CD4-positive, alpha-beta T cell treated with Interleukin-4 for 4 hours (primary cell): ENCODE measurements around the gene FADS1.

Experiments used
- DNase-seq: peaks from one replicate; pipeline ENCODE4 v3.0.0-alpha.2; 2020

Gene FADS1

GRCh38 chr11:61816736-61817455, at the start of gene FADS1:
TSS of gene FADS1 (minus strand) at chr11:61817003. CDS start at chr11:61816929, 74 bp downstream.
- peak; percentile 58 for DNase-seq

DNA sequence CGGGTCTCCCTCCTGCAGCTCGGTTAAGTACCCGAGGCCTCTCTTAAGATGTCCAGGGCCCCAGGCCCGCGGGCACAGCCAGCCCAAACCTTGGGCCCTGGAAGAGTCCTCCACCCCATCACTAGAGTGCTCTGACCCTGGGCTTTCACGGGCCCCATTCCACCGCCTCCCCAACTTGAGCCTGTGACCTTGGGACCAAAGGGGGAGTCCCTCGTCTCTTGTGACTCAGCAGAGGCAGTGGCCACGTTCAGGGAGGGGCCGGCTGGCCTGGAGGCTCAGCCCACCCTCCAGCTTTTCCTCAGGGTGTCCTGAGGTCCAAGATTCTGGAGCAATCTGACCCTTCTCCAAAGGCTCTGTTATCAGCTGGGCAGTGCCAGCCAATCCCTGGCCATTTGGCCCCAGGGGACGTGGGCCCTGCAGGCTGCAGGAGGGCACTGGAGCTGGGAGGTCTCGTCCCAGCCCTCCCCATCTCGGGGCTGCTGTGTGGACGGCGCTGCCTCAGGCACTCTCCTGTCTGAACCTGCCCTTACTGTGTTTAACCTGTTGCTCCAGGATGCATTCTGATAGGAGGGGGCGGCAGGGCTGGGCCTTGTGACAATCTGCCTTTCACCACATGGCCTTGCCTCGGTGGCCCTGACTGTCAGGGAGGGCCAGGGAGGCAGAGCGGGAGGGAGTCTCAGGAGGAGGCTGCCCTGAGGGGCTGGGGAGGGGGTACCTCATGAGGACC, 49.6 kb upstream of the FADS1 start:
- no peak for DNase-seq

- DNase-seq = no peak
Observed at GRCh38 chr11:61864814-61865775, 48.3 kb upstream of the FADS1 start.

- no peak for DNase-seq
Observed at GRCh38 chr11:61863548-61864081, 46.8 kb upstream of the FADS1 start.

- no peak for DNase-seq
Observed at GRCh38 chr11:61862714-61863547, 46.1 kb upstream of the FADS1 start.

GRCh38 chr11:61861634-61862033, 44.8 kb upstream of the FADS1 start:
- DNase-seq = no peak

DNA sequence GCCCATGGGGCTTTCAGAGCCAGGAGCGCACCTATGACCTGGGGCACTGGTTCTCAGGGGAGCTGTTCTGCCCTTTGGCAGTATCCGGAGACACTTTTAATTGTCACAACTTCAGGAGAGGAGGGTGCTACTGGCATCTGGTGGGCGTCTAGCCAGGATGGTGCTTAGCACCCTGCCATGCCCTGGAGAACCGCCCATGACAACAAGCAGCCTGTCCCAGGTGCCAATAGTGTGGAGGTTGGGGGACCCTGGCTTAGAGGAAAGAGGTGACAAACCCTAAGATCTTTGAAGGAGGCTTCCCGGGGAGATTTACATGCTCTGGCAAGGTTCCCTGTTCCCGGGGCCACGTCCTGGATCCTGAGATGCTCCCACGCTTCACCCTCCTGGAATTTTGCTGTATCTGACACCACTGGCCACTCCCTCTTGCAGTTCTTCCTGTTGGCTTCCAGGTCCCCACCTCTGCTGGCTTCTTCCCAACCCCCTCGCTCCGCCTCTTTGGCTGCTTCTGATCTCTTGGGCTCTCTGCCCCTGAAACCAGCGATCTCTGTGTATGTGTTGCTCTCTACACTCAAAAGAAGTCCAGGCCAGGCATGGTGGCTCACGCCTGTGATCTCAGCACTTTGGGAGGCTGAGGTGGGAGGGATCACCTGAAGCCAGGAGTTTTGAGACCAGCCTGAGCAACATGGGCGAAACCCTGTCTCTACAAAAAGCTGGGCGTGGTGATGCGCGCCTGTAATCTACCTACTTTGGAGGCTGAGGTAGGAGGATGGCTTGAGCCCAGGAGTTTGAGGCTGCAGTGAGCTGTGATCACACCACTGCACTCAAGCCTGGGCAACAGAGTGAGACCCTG, 43.5 kb upstream of the FADS1 start:
- DNase-seq = no peak

DNA sequence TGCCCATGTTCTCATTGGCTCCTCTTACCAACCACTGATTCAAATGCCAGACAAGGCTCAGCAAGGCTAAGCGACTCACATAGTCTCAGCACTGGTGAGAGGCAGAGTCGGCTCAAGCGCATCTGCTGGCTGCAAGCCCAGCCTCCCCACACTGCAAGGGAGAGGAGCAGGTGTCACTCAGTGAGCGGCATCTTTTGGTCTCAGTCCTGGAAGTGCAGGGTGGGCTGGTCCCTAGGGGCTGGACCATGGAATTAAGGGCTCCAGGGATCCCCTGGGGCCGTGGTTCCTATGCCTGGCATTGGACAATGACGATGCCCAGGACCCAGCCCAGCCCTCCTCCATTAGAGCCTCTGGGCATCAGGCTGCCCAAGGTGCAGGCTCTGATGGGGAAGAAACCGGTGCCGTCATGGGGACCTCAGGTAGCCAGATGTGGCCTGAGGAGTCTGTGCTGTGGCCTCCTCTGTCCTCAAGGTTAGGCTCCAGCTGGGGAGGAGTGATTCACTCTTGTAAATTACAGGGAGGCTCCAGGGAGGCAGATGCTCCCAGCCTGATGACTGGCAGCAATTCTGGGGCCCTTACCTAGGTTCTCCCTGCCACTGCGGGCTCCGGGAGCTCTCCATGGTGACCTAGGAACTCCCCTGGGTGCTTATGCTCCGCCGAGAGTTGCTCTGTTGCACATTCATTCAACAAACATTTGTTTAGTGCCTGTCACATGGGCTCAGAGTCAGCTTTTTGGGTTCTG, 39.3 kb upstream of the FADS1 start:
- DNase-seq = no peak

GRCh38 chr11:61854966-61855714, 38.3 kb upstream of the FADS1 start:
- DNase-seq = no peak

GRCh38 chr11:61854206-61854895, 37.5 kb upstream of the FADS1 start:
- no peak for DNase-seq

- DNase-seq = no peak
Observed at GRCh38 chr11:61853698-61854169, 36.9 kb upstream of the FADS1 start.

DNA sequence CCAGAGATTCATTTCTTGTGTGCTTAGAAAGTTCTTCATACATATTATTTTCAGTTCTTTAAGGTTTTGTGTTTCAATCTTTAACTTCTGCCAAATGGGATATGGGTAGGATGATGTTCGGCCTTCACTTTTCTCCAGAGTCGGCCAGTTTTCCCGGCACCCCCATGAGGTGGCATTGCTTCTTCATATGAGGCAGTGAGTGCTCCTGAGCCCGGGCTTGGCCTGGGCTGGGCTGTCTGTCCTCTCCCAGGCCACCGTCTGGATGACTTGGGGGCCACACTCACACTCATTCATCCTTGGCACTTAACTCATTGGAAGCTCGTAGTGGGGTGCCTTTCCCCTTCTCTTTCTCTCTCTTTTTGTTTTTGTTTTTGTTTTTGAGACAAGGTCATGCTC, 35.1 kb upstream of the FADS1 start:
- no peak for DNase-seq

GRCh38 chr11:61851113-61851899, 34.5 kb upstream of the FADS1 start:
- no peak for DNase-seq

DNA sequence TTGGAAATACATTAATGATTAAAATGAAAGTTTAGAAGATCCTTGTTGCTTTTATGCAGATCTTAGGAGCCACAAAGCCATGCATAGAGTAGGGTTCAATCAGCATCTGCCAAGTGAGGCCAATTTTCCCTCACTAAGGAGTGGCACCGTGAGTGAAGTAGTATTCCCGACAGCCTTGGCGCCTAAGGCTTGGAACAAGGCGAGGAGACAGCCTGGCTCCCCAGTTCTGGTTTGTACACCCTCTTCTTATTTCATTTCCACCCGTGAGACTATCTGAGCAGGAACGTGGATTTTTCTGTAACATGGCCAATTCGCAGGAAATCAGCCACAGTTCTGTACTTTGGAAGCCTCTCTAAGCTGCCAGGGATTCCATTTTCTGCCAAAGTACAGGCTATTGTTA, 33.9 kb upstream of the FADS1 start:
- no peak for DNase-seq

DNA sequence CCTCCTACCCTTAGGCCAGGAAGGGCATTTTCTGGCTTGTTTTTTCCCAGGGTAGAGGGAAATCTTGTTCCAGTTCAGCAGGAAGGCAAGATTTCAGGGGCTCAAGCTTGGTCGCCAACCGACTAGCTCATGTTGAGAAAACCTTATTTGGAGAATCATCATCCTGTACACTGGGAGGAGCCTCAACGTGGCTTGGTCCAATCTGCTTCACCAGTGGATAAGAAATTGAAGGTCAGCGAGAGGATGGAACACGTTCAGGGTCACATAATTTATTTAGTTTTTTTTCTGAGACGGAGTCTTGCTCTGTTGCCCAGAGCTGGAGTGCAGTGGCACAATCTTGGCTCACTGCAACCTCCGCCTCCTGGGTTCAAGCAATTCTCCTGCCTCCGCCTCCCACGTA, 31.8 kb upstream of the FADS1 start:
- no peak for DNase-seq

- no peak for DNase-seq
Observed at GRCh38 chr11:61847914-61848581, 31.2 kb upstream of the FADS1 start.

DNA sequence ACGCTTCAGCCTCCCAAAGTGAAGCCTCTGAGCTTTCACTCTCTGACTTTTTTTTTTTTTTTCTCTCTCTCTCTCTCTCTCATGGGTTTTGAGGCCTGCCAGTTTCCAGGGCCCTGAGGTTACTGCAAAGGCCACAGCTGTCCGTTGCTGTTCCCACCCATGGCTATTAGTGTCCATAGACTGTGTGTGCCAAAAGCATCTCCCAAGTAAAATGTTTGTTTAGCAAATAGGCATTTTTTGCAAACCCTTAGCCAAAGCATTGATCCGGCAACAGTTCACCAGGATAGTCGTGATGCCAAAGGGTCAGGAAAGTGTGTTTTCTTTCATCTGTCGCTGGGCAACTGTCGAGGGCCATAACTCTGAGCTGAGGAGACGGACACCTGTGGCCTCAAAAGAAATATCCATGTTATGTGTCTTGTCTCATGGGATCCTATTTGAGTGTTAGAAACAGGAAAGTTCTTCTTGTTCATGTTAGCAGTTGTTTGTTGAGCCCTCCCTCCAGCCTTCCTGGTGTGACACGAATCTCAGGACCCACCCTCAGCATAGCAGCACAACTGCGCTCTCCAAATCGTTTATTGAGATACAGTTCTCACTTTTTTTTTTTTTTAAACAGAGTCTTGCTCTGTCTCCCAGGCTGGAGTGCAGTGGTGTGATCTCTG, 29.7 kb upstream of the FADS1 start:
- no peak for DNase-seq
